Activated naive CD4-positive, alpha-beta T cell treated with anti-CD3 and anti-CD28 coated beads, Interleukin-2, amount 50 U/mL, for 16 hours (primary cell): ENCODE results near the gene FNDC3B.
A peak's percentile ranks its signal among the peaks of the same experiment; 100 is the strongest.

ENCODE experiments used
- DNase-seq: peaks from one replicate; pipeline ENCODE4 v3.0.0-alpha.2; 2020

FNDC3B gene

DNA sequence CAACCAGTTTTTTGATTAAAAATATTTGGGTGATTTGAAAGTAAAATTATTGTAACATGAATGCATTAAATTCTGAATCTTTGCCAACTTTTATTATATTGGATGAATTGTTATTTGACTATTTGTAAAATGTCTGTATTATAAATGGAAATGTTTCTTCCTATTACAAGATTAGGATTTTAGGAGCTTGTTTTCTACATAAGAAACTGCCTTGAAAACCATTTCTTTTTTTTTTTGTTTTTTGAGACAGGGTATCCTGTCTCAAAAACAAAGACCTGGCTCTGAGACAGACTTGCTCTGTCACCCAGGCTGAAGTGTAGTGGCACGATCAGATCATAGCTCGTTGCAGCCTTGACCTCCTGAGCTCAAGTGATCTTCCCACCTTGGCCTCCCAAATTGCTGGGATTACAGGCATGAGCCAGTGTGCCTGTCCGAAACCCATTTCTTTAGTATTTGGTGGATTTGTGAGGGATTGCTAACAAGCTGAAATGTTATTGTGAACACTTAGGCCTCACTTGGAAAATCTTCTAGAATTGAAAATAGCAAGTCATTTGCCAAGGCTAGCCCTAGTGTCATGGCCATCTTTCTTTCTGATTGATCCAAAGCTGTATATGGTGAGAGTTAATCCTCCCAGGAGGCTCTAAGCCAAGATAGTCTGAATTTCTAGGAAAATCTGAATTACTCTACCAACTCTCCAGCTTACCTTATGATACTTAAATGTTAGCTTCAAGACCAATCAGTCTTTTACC is 100.3 kb downstream of the FNDC3B start:
- DNase-seq: no peak

DNA sequence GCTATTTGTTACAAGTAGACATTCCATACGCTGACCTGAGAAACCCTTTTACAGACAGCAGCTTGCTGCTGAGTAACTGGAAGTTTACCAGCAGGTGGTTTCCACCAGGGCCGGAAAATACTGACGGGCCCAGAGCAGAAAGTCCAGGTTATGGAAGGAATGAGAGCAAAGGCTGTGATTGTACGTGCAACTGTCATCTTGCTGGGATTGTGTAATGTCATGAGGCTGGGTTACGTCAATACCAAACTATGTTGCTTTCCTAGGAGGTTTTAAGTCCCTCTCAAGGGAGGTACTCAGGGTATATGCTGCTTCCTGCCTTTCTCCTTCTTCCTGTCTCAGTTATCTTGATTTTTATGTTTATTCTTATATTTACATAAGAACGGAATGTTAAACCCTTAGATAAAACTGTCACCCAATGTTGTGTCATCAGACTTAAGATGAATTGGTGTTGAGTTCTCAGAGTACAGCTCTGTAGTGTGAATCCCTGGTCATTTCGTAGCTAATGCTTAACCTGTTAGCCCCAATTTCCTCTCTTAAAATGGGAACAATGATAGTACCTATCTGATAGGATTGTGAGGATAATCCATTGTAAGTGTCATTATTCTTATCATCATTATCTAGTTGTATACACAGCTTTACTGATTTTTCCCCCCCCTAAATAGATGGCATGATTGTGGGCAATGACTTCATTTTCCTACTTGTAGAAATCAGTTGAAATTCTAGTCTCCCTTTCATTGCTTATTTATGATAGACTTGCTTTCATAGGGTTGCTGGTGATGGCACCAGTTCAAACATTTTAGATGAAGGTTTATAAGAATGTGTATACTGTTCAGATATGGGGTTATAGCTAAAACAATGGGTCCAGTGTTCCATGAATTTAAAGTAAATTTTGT is 101.4 kb downstream of the FNDC3B start:
- DNase-seq: no peak

DNA sequence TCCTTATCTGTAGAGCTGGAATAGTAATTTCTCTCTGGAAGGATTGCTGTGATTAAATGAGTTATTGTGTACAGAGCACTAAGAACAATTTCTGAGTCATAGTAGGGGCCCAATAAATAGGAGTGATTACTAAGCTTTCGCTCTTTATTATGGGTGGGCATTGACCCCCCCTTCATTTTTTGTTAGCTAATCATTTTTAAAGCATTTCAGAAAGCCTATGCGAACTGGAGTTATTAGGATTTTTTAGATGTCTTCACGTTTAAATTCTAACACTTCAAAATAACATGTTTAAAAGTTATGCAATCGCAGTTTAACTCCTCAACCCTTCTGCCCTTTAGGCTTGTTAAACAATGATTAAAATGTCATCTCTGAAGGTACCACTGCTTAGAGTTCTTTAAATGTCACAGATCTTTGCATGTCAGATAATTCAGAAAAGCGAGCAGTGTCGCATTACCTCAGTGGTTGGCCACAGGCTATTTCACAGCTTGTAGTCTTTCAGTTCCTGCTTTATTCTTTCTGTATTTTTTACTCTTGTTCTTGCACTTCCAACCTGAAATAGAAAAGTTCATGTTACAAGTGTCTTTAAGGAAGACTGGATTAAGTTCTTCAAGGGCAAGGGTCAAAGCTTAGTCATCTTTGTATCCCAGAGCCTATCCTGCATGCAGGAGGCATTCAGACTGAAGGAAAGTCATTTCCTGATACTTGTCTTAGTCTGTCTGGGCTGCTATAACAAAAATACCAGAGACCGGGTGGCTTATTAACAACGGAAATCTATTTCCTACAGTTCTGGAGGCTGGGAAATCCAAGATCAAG is 102.9 kb downstream of the FNDC3B start:
- DNase-seq: no peak

DNA sequence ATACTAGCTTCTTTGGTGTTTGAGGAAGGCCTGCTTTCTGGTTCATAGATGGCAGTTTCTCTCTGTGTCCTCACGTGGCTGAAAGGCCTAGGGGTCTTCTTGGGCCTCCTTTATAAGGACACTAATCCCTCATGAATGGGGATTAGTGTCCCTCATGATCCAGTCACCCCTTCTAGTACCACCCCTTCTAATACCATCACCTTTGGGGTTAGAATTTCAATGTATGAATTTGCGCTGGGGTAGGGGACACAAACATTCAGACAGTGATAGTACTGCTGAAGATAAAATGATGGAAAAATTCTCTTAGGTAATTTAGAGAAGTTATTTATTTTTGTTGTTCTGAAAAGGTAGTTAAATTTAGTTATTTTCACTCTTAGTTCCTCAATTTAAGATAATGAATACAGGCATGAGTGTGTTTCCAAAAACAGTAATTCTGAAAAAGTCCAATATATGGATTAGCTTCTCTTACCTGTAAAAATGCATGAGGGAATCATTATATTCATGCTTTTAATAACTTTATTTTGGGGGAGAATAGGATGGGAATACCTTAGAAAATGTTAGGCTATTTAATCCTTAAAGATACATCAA is 103.6 kb downstream of the FNDC3B start:
- no peak for DNase-seq

DNA sequence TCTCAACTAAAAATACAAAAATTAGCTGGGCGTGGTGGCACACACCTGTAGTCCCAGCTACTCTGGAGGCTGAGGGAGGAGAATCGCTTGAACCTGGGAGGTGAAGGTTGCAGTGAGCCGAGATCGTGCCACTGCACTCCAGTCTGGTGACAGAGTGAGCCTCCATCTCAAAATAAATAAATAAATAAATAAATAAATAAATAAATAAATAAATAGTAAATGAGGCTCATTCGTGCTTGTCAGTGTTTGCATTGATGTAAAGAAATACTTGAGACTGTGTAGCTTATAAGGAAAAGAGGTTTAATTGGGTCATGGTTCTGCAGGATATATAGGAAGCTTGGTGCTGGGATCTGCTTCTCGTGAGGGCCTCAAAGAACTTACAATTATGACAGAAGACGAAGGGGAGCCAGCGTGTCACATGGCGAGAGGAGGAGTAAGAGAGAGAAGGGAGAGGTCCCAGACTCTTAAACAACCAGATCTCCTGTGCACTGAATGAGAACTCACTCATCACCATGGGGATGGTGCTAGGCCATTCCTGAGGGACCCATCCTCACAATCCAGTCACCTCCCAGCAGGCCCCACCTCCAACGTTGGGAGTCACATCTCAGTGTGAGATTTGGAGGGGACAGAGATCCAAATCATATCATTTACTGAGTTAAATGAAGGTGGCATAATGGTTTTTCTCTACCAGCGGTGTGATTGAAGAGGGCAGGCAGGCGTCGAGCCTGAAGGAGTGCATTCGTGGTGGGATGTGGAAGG is 104.5 kb downstream of the FNDC3B start:
- DNase-seq: no peak

DNA sequence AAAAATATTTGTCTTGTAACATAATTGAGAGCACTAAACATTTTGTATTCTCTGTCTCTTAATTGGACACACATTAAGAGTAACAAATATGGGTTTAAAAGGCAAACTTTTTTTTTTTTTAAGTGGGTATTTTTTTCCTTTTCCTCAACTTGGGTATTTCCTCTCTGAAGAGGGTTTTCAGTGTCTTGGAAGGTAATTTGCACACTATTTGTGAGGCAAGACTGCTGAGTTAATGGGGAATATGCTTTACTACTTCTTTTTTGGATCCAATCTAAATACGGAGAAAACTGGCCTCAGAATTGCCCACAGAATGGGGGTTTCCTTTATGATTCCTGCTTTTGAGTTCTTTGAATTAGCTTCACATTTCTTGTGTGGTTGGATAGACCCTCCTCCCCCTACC is 105.2 kb downstream of the FNDC3B start:
- no peak for DNase-seq

DNA sequence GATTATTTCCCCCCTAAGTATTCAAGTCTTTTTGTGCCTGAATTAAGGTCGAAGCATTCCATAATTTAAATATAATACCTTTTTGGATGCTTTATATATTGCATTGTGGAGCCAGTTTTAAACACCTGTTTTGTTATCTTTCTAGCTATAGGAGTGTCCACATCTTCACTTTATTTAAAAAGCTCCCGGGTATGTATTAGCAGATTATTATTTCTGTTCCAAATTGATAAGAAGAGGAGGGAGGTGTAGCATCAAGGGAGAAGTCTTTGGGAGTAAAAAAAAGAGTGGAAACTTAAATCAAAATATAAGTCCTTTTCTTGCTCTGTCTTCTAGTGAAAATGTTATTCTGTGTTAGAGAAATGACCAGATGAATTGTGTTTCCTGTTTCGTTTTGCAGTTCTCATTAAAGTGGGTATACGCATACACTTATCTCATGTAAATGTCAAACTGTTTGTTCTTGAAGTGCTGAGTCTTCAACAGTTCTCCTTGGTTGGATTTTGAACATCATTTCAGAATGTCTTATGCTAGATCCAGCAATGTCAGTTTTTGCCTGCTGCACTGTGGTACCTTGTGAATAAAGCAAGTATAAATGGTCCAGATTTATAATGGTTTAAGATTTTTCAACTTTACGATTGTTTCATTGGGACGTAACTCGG is 105.8 kb downstream of the FNDC3B start:
- no peak for DNase-seq

DNA sequence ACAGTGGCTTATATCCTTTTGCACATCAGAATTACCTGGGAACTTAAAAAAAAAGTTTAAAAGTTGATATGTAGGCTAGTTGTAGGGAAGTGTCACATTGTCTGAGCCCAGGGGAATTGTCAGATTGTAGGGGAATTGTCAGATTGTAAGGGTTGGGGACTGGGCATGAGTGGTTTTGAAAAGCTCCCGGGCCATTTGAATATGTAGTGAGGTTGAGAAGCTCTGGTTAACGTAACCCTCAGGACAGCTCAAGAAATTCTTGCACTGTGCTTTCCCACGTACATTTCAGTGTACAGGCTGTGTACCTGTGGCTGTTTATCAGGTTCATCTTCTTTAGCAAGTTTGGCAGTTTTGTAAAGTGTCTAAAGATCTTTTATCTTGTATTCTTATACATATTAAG is 107.0 kb downstream of the FNDC3B start:
- DNase-seq: no peak

DNA sequence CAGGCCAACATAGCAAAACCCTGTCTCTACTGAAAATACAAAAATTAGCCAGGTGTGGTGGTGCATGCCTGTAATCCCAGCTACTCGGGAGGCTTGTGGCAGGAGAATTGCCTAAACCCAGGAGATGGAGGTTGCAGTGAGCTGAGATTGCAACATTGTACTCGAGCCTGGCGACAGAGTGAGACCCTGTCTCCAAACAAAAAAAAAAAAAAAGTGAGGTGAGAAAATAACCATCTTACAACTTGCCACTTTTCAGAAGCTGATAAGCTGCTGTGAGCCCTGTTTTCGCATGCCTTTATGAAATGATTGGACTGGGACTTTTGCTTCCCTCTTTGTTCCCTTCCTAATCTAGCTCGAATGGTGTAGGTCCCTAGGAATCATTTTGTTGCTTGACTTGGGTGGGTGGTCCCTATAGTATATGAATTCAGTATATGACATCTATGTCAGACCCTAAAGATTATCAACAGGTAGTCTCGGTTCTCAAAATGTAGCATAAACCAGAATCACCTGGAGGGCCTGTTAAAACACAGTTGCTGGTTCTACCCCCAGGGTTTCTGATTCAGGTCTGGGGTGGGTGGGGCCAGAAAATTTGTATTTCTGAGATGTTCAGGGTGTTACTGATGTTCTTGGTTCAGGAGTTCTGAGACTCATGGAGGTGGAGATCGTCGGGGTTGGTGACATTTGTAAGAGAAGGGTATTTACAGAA is 107.9 kb downstream of the FNDC3B start:
- no peak for DNase-seq

DNA sequence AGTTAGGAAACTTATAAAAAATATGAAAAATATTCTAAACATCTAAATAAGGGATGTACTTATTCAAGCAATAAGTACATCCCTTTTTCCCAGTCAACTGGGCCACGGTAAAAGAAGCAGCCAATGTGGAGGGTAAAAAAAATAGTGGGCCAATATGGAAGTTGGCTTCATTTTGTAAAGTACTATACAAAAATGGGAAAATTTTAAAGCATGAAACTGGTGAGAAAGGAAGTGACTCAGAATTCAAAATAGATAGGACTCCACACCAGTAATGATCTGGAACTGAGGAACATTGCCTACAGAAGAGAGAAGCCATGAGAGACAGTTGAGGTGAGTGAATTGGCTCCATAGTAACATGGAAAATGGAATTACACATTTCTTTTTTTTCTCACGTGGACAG is 108.9 kb downstream of the FNDC3B start:
- DNase-seq: no peak

DNA sequence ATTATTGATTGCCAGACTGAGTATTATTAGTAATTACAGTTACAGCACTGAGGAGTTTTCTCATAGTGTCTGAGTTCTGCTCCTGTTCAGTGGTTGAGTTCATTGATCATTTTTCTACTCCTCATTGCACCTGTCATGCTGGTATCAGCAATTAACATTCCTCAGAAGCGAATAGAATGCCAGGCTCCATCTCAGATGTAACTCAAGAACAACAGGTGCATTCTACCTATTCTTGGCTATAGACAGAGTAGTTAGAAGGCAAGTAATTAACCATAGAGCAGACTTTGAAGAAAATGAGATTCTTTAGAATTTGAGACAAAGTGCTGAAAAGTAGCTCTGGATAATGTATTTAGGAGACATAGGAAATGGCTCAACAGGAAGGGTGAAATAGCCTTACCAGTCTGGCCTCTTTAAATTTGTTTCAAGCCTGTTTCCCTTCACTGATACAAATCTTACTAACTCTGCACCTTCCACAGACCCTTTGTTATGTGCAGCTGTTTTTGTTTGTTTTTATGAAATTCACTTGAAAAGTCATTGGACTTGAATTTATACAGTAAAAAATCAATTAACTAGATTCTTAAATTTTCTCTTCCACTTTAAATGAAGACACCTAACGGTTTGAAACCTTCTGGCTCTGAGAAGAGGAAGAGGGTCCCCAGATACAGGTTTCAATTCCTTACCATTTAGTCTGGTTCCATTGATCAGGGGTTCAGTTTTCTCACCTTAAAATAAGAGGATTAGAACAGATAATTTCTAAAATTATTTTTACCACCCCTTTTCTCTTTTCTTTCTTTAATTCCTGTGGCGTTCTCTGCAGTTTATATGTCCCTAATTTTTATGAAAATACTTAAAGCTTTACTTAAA is 109.6 kb downstream of the FNDC3B start:
- DNase-seq: no peak

DNA sequence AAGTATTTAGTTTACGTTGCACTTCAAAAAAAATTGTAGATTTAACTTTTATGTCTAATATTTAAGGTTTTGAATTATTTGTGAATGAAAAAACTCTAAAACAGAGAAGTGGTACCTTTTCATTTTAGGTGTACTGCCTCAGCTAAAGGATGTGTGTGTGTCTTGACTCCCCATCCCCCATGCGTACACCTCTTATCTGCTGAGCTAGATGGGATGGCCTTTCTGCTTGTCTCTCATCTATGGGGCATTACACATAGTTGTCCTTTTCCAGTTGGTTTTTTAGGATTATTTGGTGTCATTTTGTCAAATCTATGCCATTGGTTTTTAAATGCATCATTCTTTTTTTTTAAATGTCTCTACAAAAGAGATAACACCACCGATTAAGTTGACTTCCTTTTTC is 110.9 kb downstream of the FNDC3B start:
- no peak for DNase-seq

DNA sequence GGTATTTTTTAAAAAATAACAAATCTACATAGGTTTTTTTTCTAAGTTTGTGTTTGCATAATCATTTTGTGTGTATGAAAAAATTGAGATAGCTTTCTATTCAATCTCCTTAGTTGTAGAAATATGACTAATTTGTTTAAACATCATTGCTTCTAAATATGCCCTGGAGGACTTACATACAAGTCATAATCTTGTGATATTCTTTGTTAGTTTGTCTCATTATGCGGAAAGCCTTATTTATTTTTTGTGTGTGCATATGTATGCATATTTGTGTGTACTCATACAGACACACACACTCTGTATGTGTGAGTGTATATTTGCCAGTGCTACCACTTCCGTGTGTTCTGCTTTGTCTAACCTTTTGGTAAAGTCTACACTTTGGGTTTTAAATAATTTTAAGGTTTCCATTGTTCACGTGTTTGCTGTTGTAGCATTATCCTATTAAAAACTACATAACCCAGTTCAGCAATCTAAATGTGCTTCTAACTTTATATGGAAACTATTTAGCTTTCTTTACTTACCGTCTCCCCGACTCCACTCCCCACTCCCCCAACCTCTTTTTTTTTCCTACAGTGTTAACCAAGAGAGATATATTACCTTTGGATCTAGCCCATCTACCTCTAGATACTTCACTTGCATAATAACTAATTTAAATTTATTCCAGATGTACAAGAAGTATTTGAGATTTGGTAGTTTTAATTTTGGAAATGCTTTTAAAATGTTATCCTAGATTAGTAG is 111.7 kb downstream of the FNDC3B start:
- no peak for DNase-seq

DNA sequence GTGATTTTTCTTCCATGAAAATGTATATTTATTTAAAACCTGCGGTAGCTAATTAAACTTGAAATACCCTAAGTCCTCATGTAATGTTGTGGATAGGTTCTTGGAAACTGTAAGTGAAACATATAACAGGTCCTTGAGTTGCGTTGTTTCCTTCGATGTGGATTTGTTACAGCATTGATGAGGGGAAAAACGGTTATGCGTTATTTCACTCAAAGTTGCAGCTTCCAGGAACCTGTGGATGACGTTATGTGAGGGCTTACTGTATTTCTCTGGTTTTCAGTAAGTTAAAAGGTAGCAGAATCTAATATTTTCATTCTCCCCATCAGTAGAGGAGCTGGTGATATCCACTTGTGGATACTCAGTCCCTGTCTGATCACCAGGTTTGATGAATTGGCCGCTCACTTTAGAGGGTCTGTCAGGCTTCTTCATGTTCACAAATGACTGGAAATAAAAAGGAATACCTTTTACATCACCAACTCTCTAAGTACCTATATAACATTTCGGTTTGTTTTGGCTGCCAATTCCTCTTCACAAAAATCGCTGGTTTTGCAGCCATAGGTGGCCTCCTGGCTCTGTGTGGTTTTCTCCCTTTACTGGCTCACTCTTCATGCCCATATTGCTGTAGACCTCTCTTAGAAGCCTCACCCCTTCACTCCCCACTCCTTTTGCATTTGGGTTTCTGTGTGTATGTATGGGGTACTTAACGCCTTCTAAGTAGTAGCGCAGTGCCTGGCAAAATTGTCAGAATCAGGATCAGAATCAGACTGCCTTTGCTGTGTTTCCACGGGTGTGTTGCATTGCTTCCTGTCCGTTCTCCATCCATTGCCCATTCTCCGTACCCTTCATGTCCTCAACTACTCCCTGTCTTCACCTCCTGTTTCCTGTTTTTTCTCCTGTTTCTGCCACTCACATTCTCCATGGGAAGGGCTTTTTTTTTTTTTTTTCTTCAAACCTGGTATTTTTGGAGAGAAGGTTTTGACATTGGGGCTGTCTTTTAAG is 112.6 kb downstream of the FNDC3B start:
- no peak for DNase-seq

DNA sequence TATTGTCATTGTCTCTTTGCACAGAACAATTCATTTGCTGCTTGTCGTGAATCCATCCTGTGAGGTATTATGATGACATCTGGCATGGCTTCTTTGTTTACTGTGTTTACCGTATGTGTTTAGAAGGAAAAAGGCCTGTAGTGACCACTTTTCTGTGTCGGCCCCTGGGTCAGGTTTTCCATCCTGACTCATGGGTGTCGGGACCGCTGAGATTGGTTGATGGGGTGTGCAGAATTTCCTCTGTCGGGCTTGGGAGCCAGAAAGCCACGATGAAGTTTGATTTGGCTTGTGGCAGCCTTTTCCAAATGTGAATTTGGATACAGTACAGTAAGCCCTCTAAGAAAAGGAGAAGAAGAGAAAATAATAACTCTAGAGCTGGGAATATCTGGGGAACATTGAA is 113.5 kb downstream of the FNDC3B start:
- DNase-seq: no peak

DNA sequence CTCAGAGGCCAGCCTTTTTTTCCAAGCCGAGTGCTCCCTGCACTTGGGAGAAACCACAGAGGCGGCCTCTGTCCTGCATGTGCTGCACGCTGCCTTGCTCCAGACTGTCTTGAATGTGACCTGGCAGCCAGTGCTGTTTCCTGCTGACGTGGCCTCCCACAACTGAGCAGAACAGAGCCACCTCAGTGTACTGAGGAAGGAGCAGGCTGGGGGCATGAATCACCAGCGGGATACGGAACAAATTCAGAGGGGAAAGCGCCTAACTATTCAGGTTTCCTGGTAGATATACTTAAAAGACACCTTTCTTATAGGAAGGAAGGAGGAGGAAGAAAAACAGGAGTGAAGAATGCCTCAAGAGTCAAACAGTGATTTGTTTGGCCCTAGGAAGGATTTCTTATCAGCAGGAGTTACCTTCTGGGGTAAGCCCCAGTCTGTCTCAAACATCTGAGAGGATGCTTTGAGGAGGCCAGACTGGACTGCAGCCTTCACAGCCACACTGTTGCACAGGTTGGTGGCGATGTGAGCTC is 114.0 kb downstream of the FNDC3B start:
- DNase-seq: peak; percentile 20

DNA sequence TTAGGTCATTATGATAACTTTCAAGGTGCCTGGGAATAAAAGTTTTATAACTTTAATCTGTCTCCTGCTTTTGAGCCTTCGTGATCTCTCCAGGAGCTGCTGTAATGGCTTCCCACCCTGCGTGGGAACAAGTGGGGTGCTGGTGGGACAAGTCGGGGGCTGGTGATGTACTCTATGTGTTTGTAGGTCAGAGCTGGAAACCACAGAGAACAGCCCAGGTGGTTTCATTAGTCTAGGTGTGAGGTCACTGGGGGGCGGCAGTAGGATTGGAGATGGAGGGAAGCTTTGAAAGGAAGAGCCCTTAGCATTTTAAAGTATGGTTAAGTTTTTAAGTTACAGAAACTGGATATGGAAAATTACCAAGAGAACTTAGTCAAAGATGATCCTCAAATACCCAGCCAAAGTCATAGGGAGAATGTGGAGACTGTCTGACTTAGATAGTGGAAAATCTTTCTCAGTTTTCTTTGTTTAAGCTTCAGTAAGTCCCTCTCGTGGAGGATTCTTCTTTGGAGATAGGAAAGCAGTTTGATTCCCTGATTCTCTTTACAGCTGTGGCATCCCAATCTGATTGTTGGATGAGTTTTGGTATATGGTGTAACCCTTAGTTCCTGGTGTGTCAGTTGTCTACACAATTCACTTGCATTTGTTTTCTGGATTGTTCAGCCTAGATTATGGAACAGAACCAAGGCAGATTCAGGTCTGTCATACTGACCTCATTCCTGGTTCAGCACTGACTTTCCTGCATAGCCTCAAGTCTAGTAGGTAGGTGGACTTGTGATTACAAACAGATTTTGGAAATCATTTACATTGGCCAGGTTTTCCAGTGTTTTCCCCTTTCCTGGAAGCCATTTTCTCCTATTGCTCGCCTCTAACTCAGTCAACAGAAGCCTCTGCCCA is 115.6 kb downstream of the FNDC3B start:
- DNase-seq: no peak
